CD14-positive monocyte (primary cell): Measurements from ENCODE around the gene TBX2. TPM values are rescaled to one million over a fixed set of nuclear protein-coding genes. Genes with fewer than 3 reads are reported as not detected.

ENCODE experiments used
- DNase-seq, 3 donors: peaks; one replicate each; pipeline ENCODE4 v3.0.0-alpha.2; 2011 to 2022
- H2AFZ ChIP-seq: 2 replicates; pipeline ENCODE4 v1.6.0; 2012; ENCODE audit warnings: mild to moderate bottlenecking, low read depth, low read length, inconsistent platforms; ENCODE audit not compliant: insufficient read depth, poor library complexity, severe bottlenecking
- H3K27ac ChIP-seq, 2 donors: 1 replicate in 1 of 2; 2 replicates in 1 of 2; pipeline ENCODE4 v1.5.1; 2012 to 2013; ENCODE audit warnings: low read length in 2 of 2, control low read depth in 1 of 2, inconsistent platforms in 1 of 2, low read depth in 1 of 2, mild to moderate bottlenecking in 1 of 2
- H3K27me3 ChIP-seq, 2 donors: one replicate each; pipeline versions ENCODE4 v1.6.0 to v1.6.1; 2011 to 2013; ENCODE audit warnings: low read length in 2 of 2; ENCODE audit not compliant: control insufficient read depth in 2 of 2, insufficient read depth in 2 of 2
- H3K36me3 ChIP-seq, 2 donors: replicated peaks in 1 of 2; 1 replicate in 1 of 2; 2 replicates in 1 of 2; pipeline versions ENCODE4 v1.5.1 to v1.6.1; 2012 to 2013; ENCODE audit warnings: low read length in 2 of 2, control low read depth in 1 of 2, inconsistent platforms in 1 of 2, mild to moderate bottlenecking in 1 of 2; ENCODE audit not compliant: insufficient read depth in 2 of 2, control insufficient read depth in 1 of 2
- H3K4me1 ChIP-seq, 2 donors: 1 replicate in 1 of 2; 2 replicates in 1 of 2; pipeline versions ENCODE4 v1.5.1 to v1.6.1; 2012 to 2013; ENCODE audit warnings: low read length in 2 of 2, control low read depth in 1 of 2, inconsistent platforms in 1 of 2, mild to moderate bottlenecking in 1 of 2, moderate library complexity in 1 of 2; ENCODE audit not compliant: insufficient read depth in 2 of 2, control insufficient read depth in 1 of 2
- H3K4me2 ChIP-seq: replicated peaks from 2 replicates; pipeline ENCODE3; 2012; ENCODE audit warnings: low read length, moderate library complexity, mild to moderate bottlenecking; ENCODE audit not compliant: poor library complexity, severe bottlenecking; ENCODE audit errors: extremely low read depth
- H3K4me3 ChIP-seq, 3 experiments: fragments of 200-600 bp in 1 of 3; sonication (generic) in 1 of 3; replicated peaks in 1 of 3; 1 replicate in 2 of 3; 2 replicates in 1 of 3; pipeline ENCODE4 v1.5.1; 2011 to 2013; ENCODE audit warnings: low read length in 3 of 3, mild to moderate bottlenecking in 3 of 3, control low read depth in 2 of 3, low read depth in 2 of 3, inconsistent platforms in 1 of 3, moderate library complexity in 1 of 3
- H3K79me2 ChIP-seq: 2 replicates; pipeline ENCODE4 v1.6.0; 2012; ENCODE audit warnings: mild to moderate bottlenecking, control low read depth, inconsistent platforms, low read length, moderate library complexity; ENCODE audit not compliant: insufficient read depth
- H3K9ac ChIP-seq: 2 replicates; pipeline ENCODE4 v1.6.0; 2017; ENCODE audit warnings: low read length, mild to moderate bottlenecking; ENCODE audit not compliant: insufficient read depth, poor library complexity, severe bottlenecking
- H3K9me3 ChIP-seq, 2 donors: replicated peaks in 1 of 2; 1 replicate in 1 of 2; 2 replicates in 1 of 2; pipeline versions ENCODE4 v1.5.1 to v1.6.1; 2012 to 2013; ENCODE audit warnings: low read length in 2 of 2, control low read depth in 1 of 2; ENCODE audit not compliant: control insufficient read depth in 1 of 2, insufficient read depth in 1 of 2
- H4K20me1 ChIP-seq: 2 replicates; pipeline ENCODE4 v1.6.0; 2012; ENCODE audit warnings: mild to moderate bottlenecking, low read length, control low read depth, moderate library complexity; ENCODE audit not compliant: insufficient read depth
- H3K27ac Mint-ChIP-seq, 7 donors: one replicate each; pipeline ENCODE4 v1.8.0; 2020; ENCODE audit warnings: mild to moderate bottlenecking in 7 of 7, mixed read lengths in 7 of 7, moderate library complexity in 6 of 7, inconsistent platforms in 2 of 7
- H3K27me3 Mint-ChIP-seq, 3 donors: one replicate each; pipeline ENCODE4 v1.8.0; 2021 to 2022; ENCODE audit warnings: low read depth in 3 of 3, mild to moderate bottlenecking in 3 of 3, mixed read lengths in 3 of 3, moderate library complexity in 3 of 3, inconsistent platforms in 1 of 3
- H3K36me3 Mint-ChIP-seq, 2 donors: one replicate each; pipeline ENCODE4 v1.8.0; 2020; ENCODE audit warnings: mixed read lengths in 2 of 2, inconsistent platforms in 1 of 2, mild to moderate bottlenecking in 1 of 2
- H3K4me1 Mint-ChIP-seq: one replicate; pipeline ENCODE4 v1.8.0; 2020; ENCODE audit warnings: mild to moderate bottlenecking, mixed read lengths
- H3K4me3 Mint-ChIP-seq, 2 donors: one replicate each; pipeline ENCODE4 v1.8.0; 2020; ENCODE audit warnings: mild to moderate bottlenecking in 2 of 2, mixed read lengths in 2 of 2, moderate library complexity in 1 of 2
- H3K9me3 Mint-ChIP-seq, 7 donors: one replicate each; pipeline ENCODE4 v1.8.0; 2020 to 2022; ENCODE audit warnings: mixed read lengths in 7 of 7, mild to moderate bottlenecking in 6 of 7, moderate library complexity in 6 of 7, inconsistent platforms in 2 of 7
- CTCF ChIP-seq: fragments of 200-600 bp; IDR thresholded peaks from one replicate; pipeline ENCODE4 v1.8.0; 2022; ENCODE audit warnings: antibody characterized with exemption, mild to moderate bottlenecking
- WGBS: methylation state at CpG from one replicate; pipeline ENCODE4 v1.1.5; 2013; ENCODE audit warnings: missing lambda C conversion rate; ENCODE audit not compliant: insufficient coverage; 5-methylcytosine and 5-hydroxymethylcytosine counted together
- intact Hi-C, 2 donors: fragments of 100-400 bp; cut with micrococcal nuclease; formaldehyde crosslinking; loops; one replicate each; pipeline versions ENCODE4 v1.15.0 to v1.15.1; 2023
- polyA plus RNA-seq, 3 donors: library from polyadenylated mRNA; depleted of rRNA in 1 of 3; unstranded in 2 of 3; stranded (reverse) in 1 of 3; fragments of 300-500 nt in 2 of 3; fragments of >200 nt in 1 of 3; fragmentation: Illumina TruSeq in 2 of 3; gene quantifications; 1 replicate in 2 of 3; 2 replicates in 1 of 3; pipeline ENCODE4 v1.2.3, GENCODE V29; 2012 to 2021

Gene TBX2
- polyA plus RNA-seq, 3 donors: 0.03 TPM; not detected in 2

GRCh38 chr17:61420052-61420451 is 20.4 kb downstream of the TBX2 start:
- H3K9ac ChIP-seq: no peak overlapping the region
- Mint-ChIP-seq H3K36me3 (peaks cover 0 to 2% of the 10 kb centered on the region in 2 donors), H3K27me3 (peaks cover 26 to 79% (median 39%) of the 10 kb centered on the region in 3 donors), H3K9me3 (peaks cover 0 to 4% (median 0%) of the 10 kb centered on the region in 7 donors), H3K4me1 (peaks cover 5% of the 10 kb centered on the region), H3K4me3 (peak overlapping the region in 1 of 2 donors; percentile 5), H3K27ac (no peak overlapping the region)
- peaks cover 2 to 47% of the 10 kb centered on the region in 2 donors for H3K27me3 ChIP-seq
- DNase-seq: no peak
- no peak overlapping the region for H2AFZ ChIP-seq
- H3K36me3 ChIP-seq: no peaks in the 10 kb centered on the region
- H4K20me1 ChIP-seq: no peaks in the 10 kb centered on the region
- H3K79me2 ChIP-seq: no peaks in the 10 kb centered on the region
- 75% methylated on average over 2 of the region's 4 CpGs for WGBS
- peaks cover 6 to 11% of the 10 kb centered on the region in 2 donors for H3K4me1 ChIP-seq
- H3K4me3 ChIP-seq: no peak overlapping the region
- no peaks in the 10 kb centered on the region for H3K9me3 ChIP-seq
- no peak overlapping the region for H3K27ac ChIP-seq
- intact Hi-C loops: no loop called here
- TF ChIP-seq CTCF: no peak
- no peak overlapping the region for H3K4me2 ChIP-seq

- peaks cover 0 to 4% (median 0%) of the 10 kb centered on the region in 7 donors for H3K9me3 Mint-ChIP-seq
- Histone ChIP-seq H3K4me1 (peaks cover 6 to 11% of the 10 kb centered on the region in 2 donors), H3K79me2 (no peaks in the 10 kb centered on the region), H3K4me3 (no peak overlapping the region), H2AFZ (no peak overlapping the region), H3K36me3 (no peaks in the 10 kb centered on the region), H3K4me2 (no peak overlapping the region), H4K20me1 (no peaks in the 10 kb centered on the region), H3K27me3 (peaks cover 2 to 43% of the 10 kb centered on the region in 2 donors), H3K27ac (no peak overlapping the region), H3K9me3 (no peaks in the 10 kb centered on the region), H3K9ac (no peak overlapping the region)
- intact Hi-C loops: no loop called here
- TF ChIP-seq CTCF: no peak
- H3K36me3 Mint-ChIP-seq: peaks cover 0 to 2% of the 10 kb centered on the region in 2 donors
- peaks cover 28 to 77% (median 44%) of the 10 kb centered on the region in 3 donors for H3K27me3 Mint-ChIP-seq
- no peak for DNase-seq
- H3K27ac Mint-ChIP-seq: no peak overlapping the region
- WGBS: 90% methylated on average over 3 of the region's 4 CpGs
- peak overlapping the region in 1 of 2 donors; percentile 26 for H3K4me3 Mint-ChIP-seq
- H3K4me1 Mint-ChIP-seq: peaks cover 5% of the 10 kb centered on the region
Observed at GRCh38 chr17:61420745-61421398, 21.2 kb downstream of the TBX2 start.
